Upper lobe of right lung (tissue), 1 donor: ENCODE data around the gene ABCA1. TPM values are rescaled to one million over a fixed set of nuclear protein-coding genes. Genes with fewer than 3 reads are reported as not detected.
"Not testable (repeated sequence)": the region's sequence is repeated elsewhere in the genome, so short reads cannot be mapped to it uniquely, and the experiment has no call there.

Experiments
- ATAC-seq: fragments of 200-7000 bp; cut with Tn5 transposase; one replicate; pipeline ENCODE4 v1.9.1; 2020; ENCODE audit warnings: mild to moderate bottlenecking, moderate library complexity
- DNase-seq: peaks from one replicate; pipeline ENCODE4 v3.0.0-alpha.2; 2020
- H3K27ac ChIP-seq: fragments of 200-600 bp; one replicate; pipeline ENCODE4 v1.8.0; 2022
- H3K27me3 ChIP-seq: fragments of 200-600 bp; one replicate; pipeline ENCODE4 v1.8.0; 2022; ENCODE audit warnings: mild to moderate bottlenecking
- H3K36me3 ChIP-seq: fragments of 200-600 bp; one replicate; pipeline ENCODE4 v1.8.0; 2022
- H3K4me1 ChIP-seq: fragments of 200-600 bp; one replicate; pipeline ENCODE4 v1.8.0; 2022
- H3K4me3 ChIP-seq: fragments of 200-600 bp; one replicate; pipeline ENCODE4 v1.8.0; 2022; ENCODE audit warnings: mild to moderate bottlenecking
- H3K9me3 ChIP-seq: fragments of 200-600 bp; one replicate; pipeline ENCODE4 v1.8.0; 2022
- CTCF ChIP-seq: fragments of 200-600 bp; IDR thresholded peaks from one replicate; pipeline ENCODE4 v1.8.0; 2022; ENCODE audit warnings: antibody characterized with exemption
- intact Hi-C: fragments of 100-400 bp; cut with DNase I; formaldehyde crosslinking; loops from one replicate; pipeline ENCODE4 v1.11.0; 2022
- long read RNA-seq: library from polyadenylated mRNA; unstranded; transcript quantifications from one replicate; pipeline ENCODE4 v2.0.0, GENCODE V29; 2021
- total RNA-seq: library from RNA; stranded (reverse); fragmentation: NEBNext Ultra II Directional; extraction: Animal tissue kit (Norgen Biotek cat#: 25700); gene quantifications from one replicate; pipeline ENCODE4 v1.2.1, GENCODE V29; 2021
- donor health status: DM: no; HTN: yes; CAD: no; lungs with severe emphysema.

ABCA1 gene
- 49.0 TPM for total RNA-seq
- long read RNA-seq, partial matches to known transcripts: 10 of 13 reads
- long read RNA-seq, other reads (novel, unspliced or antisense): 3 of 13 reads

- no peaks in the 10 kb centered on the region for H3K9me3 ChIP-seq
- no peaks in the 10 kb centered on the region for H3K36me3 ChIP-seq
- peak within 1 kb of the TSS; percentile 87 for H3K27ac ChIP-seq
- intact Hi-C loops: no loop called here
- TF ChIP-seq CTCF: no peak
- H3K4me1 ChIP-seq: peaks cover 24% of the 10 kb centered on the region
- H3K27me3 ChIP-seq: no peaks in the 10 kb centered on the region
- ATAC-seq (peak; percentile 86), DNase-seq (peak; percentile 93)
- H3K4me3 ChIP-seq: peak within 1 kb of the TSS; percentile 90
Measured at GRCh38 chr9:104927912-104928740, at the start of gene ABCA1. Gene ABCA1 (minus strand): TSS chr9:104928155. CDS start chr9:104903679, 24,476 bp downstream.

GRCh38 chr9:104977580-104977979 is 49.6 kb upstream of the ABCA1 start:
- intact Hi-C loops: no loop called here
- no peaks in the 10 kb centered on the region for H3K9me3 ChIP-seq
- ATAC-seq (no peak), DNase-seq (no peak)
- H3K27me3 ChIP-seq: no peaks in the 10 kb centered on the region
- no peak for TF ChIP-seq CTCF
- no peaks in the 10 kb centered on the region for H3K4me1 ChIP-seq
- H3K4me3 ChIP-seq: no peak overlapping the region
- no peak overlapping the region for H3K27ac ChIP-seq
- no peaks in the 10 kb centered on the region for H3K36me3 ChIP-seq

- TF ChIP-seq CTCF: no peak
- ATAC-seq (no peak), DNase-seq (no peak)
- no peaks in the 10 kb centered on the region for H3K27me3 ChIP-seq
- H3K4me3 ChIP-seq: no peak overlapping the region
- H3K36me3 ChIP-seq: no peaks in the 10 kb centered on the region
- no peaks in the 10 kb centered on the region for H3K9me3 ChIP-seq
- no peak overlapping the region for H3K27ac ChIP-seq
- intact Hi-C loops: no loop called here
- no peaks in the 10 kb centered on the region for H3K4me1 ChIP-seq
Measured at GRCh38 chr9:104977168-104977567, 49.2 kb upstream of the ABCA1 start.

- DNase-seq, H3K27ac ChIP-seq, H3K4me3 ChIP-seq, H3K27me3 ChIP-seq, H3K4me1 ChIP-seq, H3K9me3 ChIP-seq, ATAC-seq, H3K36me3 ChIP-seq, intact Hi-C loops: not testable (repeated sequence)
Measured at GRCh38 chr9:104975966-104976595, 48.1 kb upstream of the ABCA1 start.

GRCh38 chr9:104974053-104974962 is 46.4 kb upstream of the ABCA1 start:
- H3K9me3 ChIP-seq: no peaks in the 10 kb centered on the region
- no peaks in the 10 kb centered on the region for H3K27me3 ChIP-seq
- no peak overlapping the region for H3K4me3 ChIP-seq
- DNase-seq: no peak
- H3K4me1 ChIP-seq: peaks cover 10% of the 10 kb centered on the region
- TF ChIP-seq CTCF: no peak
- intact Hi-C loops: no loop called here
- no peak overlapping the region for H3K27ac ChIP-seq
- no peak for ATAC-seq
- no peaks in the 10 kb centered on the region for H3K36me3 ChIP-seq
